Liver (tissue), 9 donors: ENCODE measurements around the gene FCRL6. TPM values are rescaled to one million over a fixed set of nuclear protein-coding genes. Genes with fewer than 3 reads are reported as not detected.

Experiments used
- DNase-seq: peaks from one replicate; pipeline ENCODE4 v3.0.0-alpha.2; 2017; ENCODE audit warnings: low spot score
- H3K27ac ChIP-seq, 2 donors: one replicate each; pipeline ENCODE4 v1.7.0; 2013; ENCODE audit warnings: inconsistent platforms in 2 of 2, low read length in 2 of 2, control low read depth in 1 of 2, low read depth in 1 of 2, mild to moderate bottlenecking in 1 of 2
- H3K27me3 ChIP-seq, 4 donors: one replicate each; pipeline versions ENCODE4 v1.6.1 to v1.7.0; 2013; ENCODE audit warnings: low read length in 3 of 4, inconsistent platforms in 1 of 4, mild to moderate bottlenecking in 1 of 4, moderate library complexity in 1 of 4; ENCODE audit not compliant: control insufficient read depth in 4 of 4, insufficient read depth in 4 of 4
- H3K36me3 ChIP-seq, 4 donors: one replicate each; pipeline versions ENCODE4 v1.6.1 to v1.7.0; 2013; ENCODE audit warnings: low read length in 3 of 4, mild to moderate bottlenecking in 3 of 4, low read depth in 1 of 4, moderate library complexity in 1 of 4; ENCODE audit not compliant: control insufficient read depth in 4 of 4, insufficient read depth in 3 of 4
- H3K4me1 ChIP-seq, 4 donors: one replicate each; pipeline versions ENCODE4 v1.6.1 to v1.7.0; 2013; ENCODE audit warnings: low read length in 3 of 4, mild to moderate bottlenecking in 3 of 4, moderate library complexity in 1 of 4; ENCODE audit not compliant: control insufficient read depth in 4 of 4, insufficient read depth in 4 of 4
- H3K4me3 ChIP-seq, 3 donors: one replicate each; pipeline versions ENCODE4 v1.6.1 to v1.7.0; 2013; ENCODE audit warnings: low read length in 3 of 3, control low read depth in 1 of 3, low read depth in 1 of 3, mild to moderate bottlenecking in 1 of 3
- H3K9ac ChIP-seq, 2 donors: one replicate each; pipeline ENCODE4 v1.7.0; 2013; ENCODE audit warnings: low read length in 2 of 2, mild to moderate bottlenecking in 2 of 2, moderate library complexity in 2 of 2, control low read depth in 1 of 2, low read depth in 1 of 2
- H3K9me3 ChIP-seq, 4 donors: one replicate each; pipeline versions ENCODE4 v1.6.1 to v1.7.0; 2013; ENCODE audit warnings: low read length in 3 of 4; ENCODE audit not compliant: control insufficient read depth in 4 of 4
- ATF3 ChIP-seq: IDR thresholded peaks from 2 replicates; pipeline ENCODE4 v1.6.1; 2016; ENCODE audit warnings: antibody characterized with exemption
- CTCF ChIP-seq: fragments of 150-350 bp; IDR thresholded peaks from 2 replicates; pipeline ENCODE4 v1.5.1; 2017; ENCODE audit warnings: improper control_type of control experiment, low read depth, low read length; ENCODE audit not compliant: missing input control
- EGR1 ChIP-seq, 2 donors: IDR thresholded peaks; 2 replicates each; pipeline ENCODE4 v1.6.1; 2016 to 2018; ENCODE audit warnings: antibody characterized with exemption in 2 of 2, low read depth in 2 of 2
- FOXA1 ChIP-seq: IDR thresholded peaks from 2 replicates; pipeline ENCODE4 v1.6.1; 2016; ENCODE audit warnings: antibody characterized with exemption
- FOXA2 ChIP-seq: IDR thresholded peaks from 2 replicates; pipeline ENCODE4 v1.6.1; 2016; ENCODE audit warnings: antibody characterized with exemption
- GABPA ChIP-seq, 2 donors: IDR thresholded peaks in 1 of 2; conservative IDR thresholded peaks in 1 of 2; 2 replicates each; pipeline ENCODE4 v1.6.1; 2016; ENCODE audit warnings: antibody characterized with exemption in 2 of 2, mild to moderate bottlenecking in 1 of 2, moderate library complexity in 1 of 2
- HNF4A ChIP-seq, 2 donors: conservative IDR thresholded peaks; 2 replicates each; pipeline ENCODE4 v1.6.1; 2016; ENCODE audit warnings: antibody characterized with exemption in 2 of 2, mild to moderate bottlenecking in 2 of 2
- HNF4G ChIP-seq: IDR thresholded peaks from 2 replicates; pipeline ENCODE4 v1.6.1; 2016; ENCODE audit warnings: antibody characterized with exemption
- JUND ChIP-seq, 2 donors: IDR thresholded peaks; 2 replicates each; pipeline ENCODE4 v1.6.1; 2016; ENCODE audit warnings: antibody characterized with exemption in 2 of 2
- MAX ChIP-seq: IDR thresholded peaks from 2 replicates; pipeline ENCODE4 v1.6.1; 2016; ENCODE audit warnings: antibody characterized with exemption
- NR2F2 ChIP-seq: IDR thresholded peaks from 2 replicates; pipeline ENCODE4 v1.6.1; 2016; ENCODE audit warnings: antibody characterized with exemption
- SP1 ChIP-seq: IDR thresholded peaks from 2 replicates; pipeline ENCODE4 v1.6.1; 2018; ENCODE audit warnings: antibody characterized with exemption, mild to moderate bottlenecking
- TAF1 ChIP-seq: conservative IDR thresholded peaks from 2 replicates; pipeline ENCODE4 v1.6.1; 2016; ENCODE audit warnings: antibody characterized with exemption, mild to moderate bottlenecking
- YY1 ChIP-seq: IDR thresholded peaks from 2 replicates; pipeline ENCODE4 v1.6.1; 2016; ENCODE audit warnings: antibody characterized with exemption, mild to moderate bottlenecking
- WGBS: extraction: QIAGEN DNeasy Blood & Tissue Kit; methylation state at CpG from one replicate; pipeline ENCODE4 v1.1.7; 2013; 5-methylcytosine and 5-hydroxymethylcytosine counted together
- polyA plus RNA-seq, 2 donors: library from polyadenylated mRNA; stranded (reverse) in 1 of 2; unstranded in 1 of 2; fragments of 200-250 nt in 1 of 2; fragments of >200 nt in 1 of 2; fragmentation: Nextera tagmentation in 1 of 2; extraction: Ambion mirVana in 1 of 2; gene quantifications; one replicate each; pipeline versions ENCODE4 v1.2.1 to v1.2.3, GENCODE V29; 2013 to 2015
- total RNA-seq, 2 donors: library from RNA; depleted of rRNA; stranded (reverse); fragments of >200 nt; gene quantifications; one replicate each; pipeline ENCODE4 v1.2.3, GENCODE V29; 2014
- TF ChIP-seq, protein P1 (sequence below): IDR thresholded peaks from 2 replicates; pipeline ENCODE4 v1.6.1; 2016; ENCODE audit warnings: antibody characterized with exemption
- TF ChIP-seq, protein P2 (sequence below): IDR thresholded peaks from 2 replicates; pipeline ENCODE4 v1.6.1; 2016; ENCODE audit warnings: antibody characterized with exemption, mild to moderate bottlenecking
- donor health status: healthy.
- donor health status: healthy.
- donor health status: healthy.
- donor health status: healthy.
- donor health status: healthy.

Gene FCRL6
- total and polyA plus RNA-seq, 4 donors, result 0.09 to 2.7 (median 0.71) TPM

- Histone ChIP-seq H3K9ac (no peak overlapping the region), H3K9me3 (no peaks in the 10 kb centered on the region), H3K4me1 (no peaks in the 10 kb centered on the region), H3K27ac (no peak overlapping the region), H3K4me3 (no peak overlapping the region), H3K36me3 (no peaks in the 10 kb centered on the region), H3K27me3 (no peaks in the 10 kb centered on the region)
- no peak for DNase-seq
- TF ChIP-seq HNF4G (no peak), TAF1 (no peak), YY1 (no peak), NR2F2 (no peak), MAX (no peak), GABPA (IDR thresholded peaks at IDR 0.05 in 1 of 2, conservative IDR thresholded peaks at IDR 0.05 in 1 of 2) (no peak), SP1 (no peak)
- TF ChIP-seq, protein P1, sequence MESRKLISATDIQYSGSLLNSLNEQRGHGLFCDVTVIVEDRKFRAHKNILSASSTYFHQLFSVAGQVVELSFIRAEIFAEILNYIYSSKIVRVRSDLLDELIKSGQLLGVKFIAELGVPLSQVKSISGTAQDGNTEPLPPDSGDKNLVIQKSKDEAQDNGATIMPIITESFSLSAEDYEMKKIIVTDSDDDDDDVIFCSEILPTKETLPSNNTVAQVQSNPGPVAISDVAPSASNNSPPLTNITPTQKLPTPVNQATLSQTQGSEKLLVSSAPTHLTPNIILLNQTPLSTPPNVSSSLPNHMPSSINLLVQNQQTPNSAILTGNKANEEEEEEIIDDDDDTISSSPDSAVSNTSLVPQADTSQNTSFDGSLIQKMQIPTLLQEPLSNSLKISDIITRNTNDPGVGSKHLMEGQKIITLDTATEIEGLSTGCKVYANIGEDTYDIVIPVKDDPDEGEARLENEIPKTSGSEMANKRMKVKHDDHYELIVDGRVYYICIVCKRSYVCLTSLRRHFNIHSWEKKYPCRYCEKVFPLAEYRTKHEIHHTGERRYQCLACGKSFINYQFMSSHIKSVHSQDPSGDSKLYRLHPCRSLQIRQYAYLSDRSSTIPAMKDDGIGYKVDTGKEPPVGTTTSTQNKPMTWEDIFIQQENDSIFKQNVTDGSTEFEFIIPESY, result no peak
- WGBS, result 89% methylated on average over 5 of the region's 5 CpGs
Observed at GRCh38 chr1:159839116-159839849, 37.1 kb downstream of the FCRL6 start.

GRCh38 chr1:159841749-159842148, 39.6 kb downstream of the FCRL6 start:
- H3K4me3 ChIP-seq, result no peak overlapping the region
- no peaks in the 10 kb centered on the region for H3K4me1 ChIP-seq
- H3K9ac ChIP-seq, result no peak overlapping the region
- H3K27ac ChIP-seq, result no peak overlapping the region
- DNase-seq, result no peak
- TF ChIP-seq ATF3, result no peak
- no peak for TF ChIP-seq EGR1 (IDR thresholded peaks at IDR 0.05; ENCODE audit: low read depth in 2 of 2)
- TF ChIP-seq HNF4G, result no peak
- no peaks in the 10 kb centered on the region for H3K9me3 ChIP-seq
- no peaks in the 10 kb centered on the region for H3K27me3 ChIP-seq
- H3K36me3 ChIP-seq, result no peaks in the 10 kb centered on the region
- WGBS, result 82% methylated on average over 2 of the region's 2 CpGs

DNA sequence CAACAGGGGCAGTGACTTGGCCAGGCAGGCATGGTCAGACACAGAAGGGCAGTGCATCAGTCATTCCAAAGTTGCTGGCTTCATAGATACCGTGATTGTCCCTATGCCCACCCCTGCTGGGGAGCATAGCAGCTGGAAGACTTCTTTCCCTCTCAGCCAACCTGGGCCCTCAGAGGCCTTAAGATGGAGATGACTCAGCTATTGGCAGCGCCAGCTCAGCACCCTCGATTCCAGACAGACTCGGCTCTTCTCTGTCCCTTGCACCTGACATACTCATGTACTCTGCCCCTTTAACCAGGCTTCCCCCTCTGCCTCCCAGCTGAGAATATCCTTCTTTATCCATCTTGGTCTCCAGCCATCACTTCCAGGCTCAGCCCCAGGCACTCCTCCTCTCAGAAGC, 41.3 kb downstream of the FCRL6 start:
- TF ChIP-seq, protein P2, sequence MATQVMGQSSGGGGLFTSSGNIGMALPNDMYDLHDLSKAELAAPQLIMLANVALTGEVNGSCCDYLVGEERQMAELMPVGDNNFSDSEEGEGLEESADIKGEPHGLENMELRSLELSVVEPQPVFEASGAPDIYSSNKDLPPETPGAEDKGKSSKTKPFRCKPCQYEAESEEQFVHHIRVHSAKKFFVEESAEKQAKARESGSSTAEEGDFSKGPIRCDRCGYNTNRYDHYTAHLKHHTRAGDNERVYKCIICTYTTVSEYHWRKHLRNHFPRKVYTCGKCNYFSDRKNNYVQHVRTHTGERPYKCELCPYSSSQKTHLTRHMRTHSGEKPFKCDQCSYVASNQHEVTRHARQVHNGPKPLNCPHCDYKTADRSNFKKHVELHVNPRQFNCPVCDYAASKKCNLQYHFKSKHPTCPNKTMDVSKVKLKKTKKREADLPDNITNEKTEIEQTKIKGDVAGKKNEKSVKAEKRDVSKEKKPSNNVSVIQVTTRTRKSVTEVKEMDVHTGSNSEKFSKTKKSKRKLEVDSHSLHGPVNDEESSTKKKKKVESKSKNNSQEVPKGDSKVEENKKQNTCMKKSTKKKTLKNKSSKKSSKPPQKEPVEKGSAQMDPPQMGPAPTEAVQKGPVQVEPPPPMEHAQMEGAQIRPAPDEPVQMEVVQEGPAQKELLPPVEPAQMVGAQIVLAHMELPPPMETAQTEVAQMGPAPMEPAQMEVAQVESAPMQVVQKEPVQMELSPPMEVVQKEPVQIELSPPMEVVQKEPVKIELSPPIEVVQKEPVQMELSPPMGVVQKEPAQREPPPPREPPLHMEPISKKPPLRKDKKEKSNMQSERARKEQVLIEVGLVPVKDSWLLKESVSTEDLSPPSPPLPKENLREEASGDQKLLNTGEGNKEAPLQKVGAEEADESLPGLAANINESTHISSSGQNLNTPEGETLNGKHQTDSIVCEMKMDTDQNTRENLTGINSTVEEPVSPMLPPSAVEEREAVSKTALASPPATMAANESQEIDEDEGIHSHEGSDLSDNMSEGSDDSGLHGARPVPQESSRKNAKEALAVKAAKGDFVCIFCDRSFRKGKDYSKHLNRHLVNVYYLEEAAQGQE, result no peak
- no peak for TF ChIP-seq HNF4A (conservative IDR thresholded peaks at IDR 0.05)
- no peak for TF ChIP-seq JUND (IDR thresholded peaks at IDR 0.05)
- no peak for TF ChIP-seq CTCF
- TF ChIP-seq GABPA (IDR thresholded peaks at IDR 0.05 in 1 of 2, conservative IDR thresholded peaks at IDR 0.05 in 1 of 2), result no peak
- no peak for TF ChIP-seq TAF1
- no peak for TF ChIP-seq EGR1 (IDR thresholded peaks at IDR 0.05; ENCODE audit: low read depth in 2 of 2)
- no peak for TF ChIP-seq SP1
- no peak for TF ChIP-seq FOXA1
- TF ChIP-seq ATF3, result no peak
- no peak for TF ChIP-seq FOXA2
- TF ChIP-seq, protein P1, result no peak
- H3K9ac ChIP-seq, result no peak overlapping the region

More for the DNA sequence above, 41.3 kb downstream of the FCRL6 start:
- no peak overlapping the region for H3K4me3 ChIP-seq
- no peak overlapping the region for H3K27ac ChIP-seq
- no peaks in the 10 kb centered on the region for H3K4me1 ChIP-seq
- no peak for DNase-seq
- WGBS, result 94% methylated on average over 4 of the region's 4 CpGs
- H3K9me3 ChIP-seq, result no peaks in the 10 kb centered on the region
- H3K36me3 ChIP-seq, result no peaks in the 10 kb centered on the region
- no peaks in the 10 kb centered on the region for H3K27me3 ChIP-seq
